Measurements from ENCODE around the gene DIO3.

The DIO3 gene

DNA sequence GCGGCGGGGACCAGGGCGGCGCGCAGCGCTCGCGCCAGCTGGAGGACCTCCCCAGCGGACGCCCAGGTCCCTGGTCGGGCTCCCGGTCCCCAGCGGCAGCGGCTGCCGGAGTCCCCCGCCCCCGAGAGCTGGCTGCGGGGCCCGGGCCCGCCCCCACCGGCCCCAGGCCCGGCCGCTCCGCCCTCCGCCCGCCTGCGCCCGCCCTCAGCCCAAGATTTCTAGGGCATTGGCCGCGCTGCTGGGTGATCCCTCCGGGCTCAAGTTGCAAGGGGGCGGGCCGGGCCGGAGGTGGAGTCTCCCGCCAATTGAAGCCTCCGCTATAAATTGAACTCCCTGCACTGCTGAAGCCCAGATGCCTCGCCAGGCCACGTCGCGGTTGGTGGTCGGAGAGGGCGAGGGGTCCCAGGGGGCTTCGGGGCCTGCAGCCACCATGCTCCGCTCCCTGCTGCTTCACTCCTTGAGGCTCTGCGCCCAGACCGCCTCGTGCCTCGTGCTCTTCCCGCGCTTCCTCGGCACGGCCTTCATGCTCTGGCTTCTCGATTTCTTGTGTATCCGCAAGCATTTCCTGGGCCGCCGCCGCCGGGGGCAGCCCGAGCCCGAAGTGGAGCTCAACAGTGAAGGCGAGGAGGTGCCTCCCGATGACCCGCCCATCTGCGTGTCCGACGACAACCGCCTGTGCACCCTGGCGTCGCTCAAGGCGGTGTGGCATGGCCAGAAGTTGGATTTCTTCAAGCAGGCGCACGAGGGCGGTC lies at the start of gene DIO3:
DIO3 (plus strand) TSS at position 351 of the 752 bp plus-strand sequence.
- no peak for DNase-seq (ENCODE audit: low read depth)

DNA sequence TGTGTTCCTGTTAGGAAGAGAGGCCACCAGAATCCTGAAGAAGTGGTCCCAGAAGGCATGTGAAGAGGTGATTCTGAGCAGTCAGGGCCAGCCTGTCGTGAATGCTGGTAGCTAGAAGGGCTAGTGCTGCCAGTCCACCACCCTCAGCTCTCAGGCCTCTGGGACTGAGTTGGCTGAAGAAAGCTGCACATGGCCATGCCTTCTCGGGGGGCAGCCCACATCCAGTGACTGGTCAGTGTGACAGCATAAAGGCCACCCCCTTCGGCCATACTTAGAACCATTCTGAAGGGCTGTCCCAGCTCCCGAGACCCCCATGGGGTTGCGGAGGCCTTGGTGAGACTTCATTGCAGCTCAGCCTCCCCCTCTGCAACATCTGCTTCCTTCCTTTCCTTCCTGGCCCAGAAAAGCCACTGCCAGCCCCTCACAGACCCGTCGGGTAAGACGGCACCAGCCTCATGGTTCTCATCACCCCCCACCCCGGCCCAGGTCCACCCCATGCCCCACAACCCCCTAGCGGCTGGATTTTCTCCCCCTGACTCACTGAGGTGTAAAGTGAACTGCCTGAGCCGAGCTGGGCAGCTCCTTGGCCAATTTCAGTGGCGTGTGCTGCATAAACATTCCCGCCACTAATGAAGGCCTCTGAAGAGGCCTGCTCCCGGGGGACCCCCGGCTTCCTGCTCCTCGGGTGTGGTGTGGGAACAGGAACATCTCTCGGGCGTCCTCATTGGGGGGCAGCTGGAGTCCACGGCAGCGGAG lies 49.5 kb upstream of the DIO3 start:
- no peak for DNase-seq (ENCODE audit: low read depth)

DNA sequence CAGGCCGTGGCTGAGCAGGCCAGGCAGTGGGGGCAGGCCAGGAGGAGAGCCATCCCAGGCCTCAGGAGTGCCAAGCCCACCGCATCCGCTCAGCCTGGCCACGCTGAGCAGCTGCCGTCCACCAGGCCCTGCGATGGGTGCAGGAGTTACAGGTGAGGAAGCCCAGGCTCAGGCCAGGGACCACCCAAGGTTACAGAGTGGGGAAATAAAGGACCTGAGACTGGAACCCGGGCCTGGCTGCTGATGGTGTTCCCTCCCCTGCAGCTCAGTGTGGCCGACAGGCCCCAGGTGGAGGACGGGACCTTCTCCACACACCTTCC lies 49.0 kb upstream of the DIO3 start:
- no peak for DNase-seq (ENCODE audit: low read depth)

DNA sequence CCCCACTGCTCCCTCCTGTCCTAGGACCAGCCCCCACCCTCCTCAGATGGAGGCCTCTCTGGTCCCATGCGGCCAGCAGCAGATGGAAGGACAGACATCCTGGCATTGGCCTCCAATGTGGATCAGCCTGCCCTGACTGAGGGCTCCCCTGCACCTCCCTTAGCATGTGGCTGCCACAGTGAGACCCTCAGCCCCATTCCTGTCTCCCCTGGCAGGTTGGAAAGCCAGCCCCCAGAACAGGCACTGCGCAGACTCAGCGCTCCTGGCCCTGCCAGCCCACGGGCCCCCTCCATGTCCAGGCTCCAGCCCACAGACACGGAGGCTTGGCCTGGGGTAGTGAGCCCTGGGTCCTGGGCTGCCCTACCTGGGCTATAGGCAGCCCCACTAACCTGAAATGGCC lies 47.2 kb upstream of the DIO3 start:
- no peak for DNase-seq (ENCODE audit: low read depth)

DNA sequence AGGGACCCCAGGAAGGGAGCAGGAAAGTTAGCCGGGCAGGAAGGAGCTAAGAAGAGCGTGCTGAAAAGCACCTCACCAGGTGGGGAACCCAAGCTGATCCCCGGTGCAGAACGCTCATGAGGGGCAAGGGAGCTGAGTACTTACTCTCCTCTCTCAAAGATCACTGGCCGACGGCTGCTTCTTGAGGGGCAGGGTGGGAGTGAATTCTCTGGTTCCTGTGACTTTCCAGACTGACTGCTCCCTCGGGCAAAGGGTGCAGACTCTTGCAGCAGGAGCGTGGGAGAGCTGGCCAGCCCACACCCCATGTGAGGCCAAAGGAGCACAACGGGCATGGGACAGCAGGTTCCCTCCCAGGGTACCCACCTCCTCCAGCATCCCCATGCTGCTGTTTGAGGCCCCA lies 44.9 kb upstream of the DIO3 start:
- no peak for DNase-seq (ENCODE audit: low read depth)

DNA sequence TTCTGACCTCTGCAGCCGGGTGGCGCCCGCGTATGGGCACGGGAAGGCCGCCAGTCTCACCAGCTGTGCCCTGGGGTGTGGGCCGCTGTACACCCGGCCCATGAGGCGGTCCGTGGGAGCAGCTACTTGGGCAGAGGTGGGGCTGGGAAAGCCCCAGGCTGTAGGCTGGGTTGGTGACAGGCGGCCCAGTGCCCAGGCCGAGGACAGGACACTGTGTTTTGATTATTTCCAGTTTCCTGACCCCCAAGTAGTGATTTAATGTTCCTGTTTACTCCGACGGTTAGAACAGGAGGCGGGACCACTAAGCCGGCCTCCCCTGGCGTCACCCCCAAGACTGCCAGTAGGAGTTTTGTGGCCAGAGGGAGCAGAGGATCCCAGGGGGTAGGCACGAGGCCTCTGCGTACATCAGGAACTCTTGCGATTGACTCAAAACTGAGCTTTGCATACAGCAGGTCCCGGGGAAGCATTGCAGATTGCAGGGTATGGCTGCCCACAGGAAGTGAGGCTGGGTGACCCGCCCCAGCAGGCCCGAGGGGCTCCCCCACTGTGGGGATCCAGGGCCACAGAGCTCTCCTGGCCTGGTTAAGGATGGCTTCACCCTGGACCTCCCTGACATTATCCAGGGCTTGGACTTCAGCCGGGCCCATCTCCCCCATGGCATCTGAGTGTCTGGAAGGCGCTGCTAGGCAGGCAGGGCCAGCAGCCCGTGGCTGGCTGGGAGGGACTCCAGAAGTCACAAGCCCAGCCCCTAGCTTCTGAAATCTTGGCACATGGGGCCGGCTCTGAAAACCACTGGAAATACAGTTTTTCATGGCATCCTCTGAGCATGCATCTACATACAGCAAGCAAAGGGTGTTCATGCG lies 42.5 kb upstream of the DIO3 start:
- DNase-seq (ENCODE audit: low read depth): no peak

DNA sequence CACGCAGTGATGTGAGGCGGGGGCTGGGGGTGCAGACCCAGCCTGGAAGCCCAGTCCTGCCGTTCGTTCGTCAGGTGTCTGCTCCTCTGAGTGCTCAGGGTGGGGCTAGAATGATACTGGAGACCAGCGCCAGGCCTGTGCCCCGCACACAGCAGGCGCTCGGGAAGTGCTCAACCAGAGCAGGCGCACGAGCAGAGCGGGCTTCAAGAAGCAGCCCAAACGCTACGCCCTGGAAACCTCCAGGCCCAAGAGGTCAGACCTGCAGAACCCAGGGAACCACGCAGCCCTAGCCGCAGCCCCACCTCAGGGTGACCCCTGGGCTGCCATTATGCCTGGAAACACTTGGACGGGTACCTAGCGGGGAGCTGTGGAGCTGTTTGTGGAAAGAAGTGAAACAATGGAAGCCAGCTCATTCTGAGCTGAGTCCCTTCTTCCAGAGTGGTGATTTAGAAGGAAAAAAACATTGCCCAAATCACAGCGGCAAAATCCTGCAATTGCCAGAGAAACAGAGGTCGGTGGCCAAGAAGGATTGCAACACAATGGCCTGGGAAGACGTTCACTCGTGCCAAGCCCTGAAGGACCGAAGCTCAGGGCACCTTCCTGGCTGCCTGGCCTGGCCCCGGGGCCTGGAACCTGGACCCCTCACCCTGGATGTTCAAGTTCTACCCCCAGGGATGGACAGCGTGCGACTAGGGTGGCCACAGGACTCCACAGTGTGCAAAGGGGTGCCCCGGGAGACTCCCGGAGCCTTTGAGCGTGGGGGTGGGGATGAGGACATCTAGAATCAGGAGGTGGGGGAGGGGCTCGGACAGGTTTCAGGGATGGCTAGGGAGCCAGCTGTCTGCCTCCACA lies 40.4 kb upstream of the DIO3 start:
- no peak for DNase-seq (ENCODE audit: low read depth)

DNA sequence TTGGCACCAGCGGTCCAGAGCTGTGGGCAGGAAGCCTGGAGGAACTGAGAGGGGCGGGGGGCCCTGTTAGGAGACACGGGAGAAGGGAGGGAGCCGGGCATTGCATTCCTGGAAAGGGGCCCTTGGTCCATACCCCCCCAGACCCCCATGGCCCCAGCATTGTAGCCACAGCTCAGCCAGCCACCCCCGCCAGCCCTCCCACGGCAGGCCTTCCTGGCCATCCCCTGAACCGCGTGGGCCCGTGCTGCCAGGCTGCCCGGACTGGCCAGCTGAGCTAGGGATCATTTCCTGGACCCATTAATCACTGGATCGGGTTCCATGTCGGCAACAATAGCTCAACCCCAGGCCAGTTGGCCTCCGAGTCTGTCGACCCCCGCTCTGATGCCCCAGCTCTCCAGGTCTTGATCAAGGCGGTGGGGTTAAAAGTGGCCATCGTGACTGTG lies 39.8 kb upstream of the DIO3 start:
- no peak for DNase-seq (ENCODE audit: low read depth)

DNA sequence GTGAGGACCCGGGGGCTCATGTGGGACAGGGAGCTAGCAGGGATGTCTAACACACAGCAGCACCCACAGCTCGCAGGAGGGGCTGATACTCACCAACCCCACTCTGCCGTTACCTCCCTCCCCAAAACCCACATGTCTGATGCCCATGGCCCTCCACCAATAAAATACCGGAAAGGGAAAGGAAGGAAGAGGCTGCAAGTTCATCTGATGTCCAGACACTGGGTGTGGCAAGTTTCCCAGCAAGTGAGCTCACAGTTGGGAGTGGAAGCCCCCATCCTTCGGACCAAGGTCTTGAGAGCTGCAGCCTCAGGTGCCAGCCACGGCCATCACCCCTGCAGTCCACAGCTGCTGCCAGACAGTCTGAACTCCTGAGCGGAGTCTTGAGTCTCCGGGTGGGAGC lies 39.3 kb upstream of the DIO3 start:
- no peak for DNase-seq (ENCODE audit: low read depth)

DNA sequence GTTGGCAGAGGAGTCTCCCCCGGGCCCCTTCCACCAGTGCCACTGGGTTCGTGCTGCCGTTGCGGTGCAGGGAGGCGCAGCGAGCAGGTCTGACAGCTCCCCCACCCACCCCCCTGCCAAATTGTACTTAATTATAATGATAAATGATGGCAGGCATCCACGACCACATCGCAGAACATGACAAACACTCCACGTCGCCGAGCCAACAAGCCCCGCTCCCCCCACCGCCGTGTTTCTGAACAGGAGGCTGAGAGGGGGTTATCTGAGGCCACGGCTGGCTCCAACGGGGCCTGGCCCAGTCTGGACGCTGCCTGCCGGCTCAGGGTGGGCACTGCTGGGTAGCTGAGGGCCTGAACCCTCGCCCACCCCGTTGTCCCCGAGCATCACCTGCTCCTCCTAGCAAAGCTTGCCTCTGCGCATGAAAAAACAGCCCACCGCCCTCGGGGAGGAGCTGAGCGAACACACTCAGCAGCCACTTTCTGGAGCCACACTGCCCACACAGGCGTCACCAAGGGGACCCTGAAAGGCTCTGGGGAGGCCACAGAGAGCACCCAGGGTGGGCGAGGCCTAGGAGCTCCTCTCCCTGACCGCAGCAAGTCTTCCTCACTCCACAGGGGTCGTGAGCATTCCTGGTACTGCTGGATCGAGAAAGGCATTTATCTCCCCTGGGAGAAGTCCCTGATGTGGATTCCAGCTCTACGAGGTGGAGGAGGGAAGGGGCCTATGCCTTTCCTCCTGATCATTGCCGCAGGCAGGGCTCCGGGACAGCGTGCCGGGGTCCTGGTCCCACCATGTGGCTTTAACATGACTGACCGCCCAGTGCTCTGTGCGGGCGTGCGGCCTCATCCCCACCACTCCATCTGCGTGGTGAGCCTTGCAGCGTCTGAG lies 35.4 kb upstream of the DIO3 start:
- no peak for DNase-seq (ENCODE audit: low read depth)

DNA sequence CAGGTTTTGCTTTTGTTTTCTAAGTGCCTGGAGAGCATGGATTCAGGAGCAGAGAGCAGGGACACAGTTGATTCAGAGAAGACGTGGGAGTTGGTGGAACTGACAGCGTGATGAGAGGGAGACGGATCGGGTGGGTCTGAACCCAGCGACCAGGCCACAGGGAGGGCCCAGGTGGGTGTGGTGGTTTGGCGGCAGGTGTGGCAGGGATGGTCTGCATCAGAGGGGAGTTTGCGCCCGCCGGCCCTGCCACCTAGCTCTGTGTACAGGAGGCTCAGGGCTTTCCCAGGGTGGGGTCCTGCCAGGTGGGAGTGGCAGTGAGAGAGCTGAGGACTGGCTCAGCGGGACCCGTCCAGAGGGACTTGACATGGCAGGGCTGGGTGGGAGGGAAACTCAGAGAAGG lies 33.3 kb upstream of the DIO3 start:
- no peak for DNase-seq (ENCODE audit: low read depth)

DNA sequence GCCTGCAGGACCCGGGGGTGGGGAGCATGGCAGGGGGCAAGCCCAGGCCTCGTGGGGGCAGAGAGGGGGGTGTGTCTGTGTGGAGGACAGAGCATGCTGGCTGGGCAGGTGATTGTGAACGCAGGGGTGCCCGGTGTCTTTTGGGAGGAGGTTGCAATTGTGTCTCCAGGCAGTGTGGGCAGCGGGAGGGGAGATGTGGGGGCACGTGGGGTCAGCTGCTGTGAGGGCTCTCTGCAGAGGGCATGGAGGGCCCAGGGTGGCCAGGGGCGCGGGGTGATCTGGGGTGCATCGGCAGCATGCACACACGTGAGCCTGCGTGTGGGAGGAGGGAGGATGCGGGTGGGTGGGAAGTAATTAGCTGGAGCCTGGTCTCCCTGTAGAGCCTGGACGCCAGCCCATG lies 32.2 kb upstream of the DIO3 start:
- DNase-seq (ENCODE audit: low read depth): no peak

DNA sequence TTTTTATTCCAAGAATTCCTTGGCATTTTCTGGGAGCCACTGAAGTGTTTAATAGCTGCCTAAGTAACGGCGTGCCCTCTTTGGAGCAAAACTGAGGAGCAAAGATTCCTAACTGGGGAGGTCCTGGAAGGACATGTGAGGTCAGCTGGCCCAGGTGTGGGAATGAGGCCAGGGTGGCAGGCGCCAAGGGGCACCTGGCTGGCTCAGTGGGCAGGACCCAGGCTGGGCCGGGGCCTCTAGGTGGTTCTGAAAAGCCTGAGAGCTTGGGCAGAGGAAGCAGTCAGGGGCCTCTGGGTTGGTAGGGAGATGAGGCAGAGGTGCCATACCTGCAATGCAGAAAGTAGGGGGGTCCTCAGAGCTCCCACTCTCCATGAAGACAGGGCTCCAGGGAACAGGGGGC lies 27.1 kb upstream of the DIO3 start:
- no peak for DNase-seq (ENCODE audit: low read depth)

DNA sequence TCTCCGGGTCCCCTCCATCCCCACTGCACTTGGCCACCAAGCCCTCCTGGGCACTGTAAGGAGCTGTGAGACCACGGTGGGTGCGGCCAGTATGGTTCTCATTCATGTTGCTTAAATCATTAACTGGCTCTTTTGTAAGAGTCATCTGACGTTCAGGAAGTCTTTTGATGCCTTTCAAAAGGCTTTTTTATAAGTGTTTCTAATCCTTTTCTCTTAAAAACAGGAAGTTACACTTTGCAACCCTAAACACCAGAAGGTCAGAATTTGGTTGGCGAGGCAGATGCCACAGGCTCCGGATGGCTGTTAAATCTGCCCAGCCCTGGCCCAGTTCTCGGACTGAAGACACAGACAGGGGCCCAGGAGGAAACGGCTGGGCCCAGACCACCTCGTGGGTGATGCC lies 26.1 kb upstream of the DIO3 start:
- no peak for DNase-seq (ENCODE audit: low read depth)

DNA sequence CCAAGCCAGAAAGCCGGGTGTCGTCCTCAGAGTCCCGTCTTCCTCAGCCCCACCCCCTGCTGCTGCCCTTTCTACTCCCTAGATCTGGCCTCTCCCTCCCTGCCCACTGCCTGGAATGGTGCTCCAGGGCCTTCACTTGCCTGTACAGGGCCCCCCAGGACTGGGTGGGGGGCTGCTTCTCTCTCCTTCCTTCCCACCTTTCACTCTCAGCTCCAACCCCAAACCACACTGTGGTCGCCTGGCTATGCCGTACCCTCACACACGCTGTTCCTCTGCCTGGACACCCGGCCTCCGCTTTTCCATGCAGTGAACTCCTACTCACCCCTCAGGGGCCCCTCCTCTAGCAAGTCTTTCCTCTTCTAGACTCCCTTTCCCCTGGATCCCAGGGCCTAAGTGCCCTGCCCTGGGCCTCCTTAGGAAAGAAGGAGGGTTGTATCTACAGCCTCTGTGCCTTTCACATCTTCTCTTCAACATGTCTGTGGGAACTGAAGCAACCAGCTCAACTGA lies 25.5 kb upstream of the DIO3 start:
- DNase-seq (ENCODE audit: low read depth): no peak

DNA sequence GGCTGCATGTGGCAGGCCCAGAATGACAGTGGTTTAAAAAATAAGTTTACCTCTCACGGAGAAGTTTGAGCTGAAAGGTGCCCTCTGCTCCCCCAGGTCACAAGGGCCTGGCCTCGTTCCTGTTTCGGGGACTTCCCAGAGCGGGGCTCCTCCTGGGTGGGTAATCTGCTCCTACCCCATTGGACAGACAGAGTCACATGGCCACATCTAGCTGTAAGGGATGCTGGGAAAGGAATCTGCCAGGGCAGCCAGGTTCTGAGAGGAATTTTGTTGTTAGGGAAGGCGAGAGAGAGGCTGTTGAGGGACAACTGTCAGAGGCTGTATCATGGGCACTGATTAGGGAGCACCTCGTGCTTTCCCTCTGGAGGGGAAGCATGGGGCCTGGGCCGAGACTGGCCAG lies 24.0 kb upstream of the DIO3 start:
- no peak for DNase-seq (ENCODE audit: low read depth)

DNA sequence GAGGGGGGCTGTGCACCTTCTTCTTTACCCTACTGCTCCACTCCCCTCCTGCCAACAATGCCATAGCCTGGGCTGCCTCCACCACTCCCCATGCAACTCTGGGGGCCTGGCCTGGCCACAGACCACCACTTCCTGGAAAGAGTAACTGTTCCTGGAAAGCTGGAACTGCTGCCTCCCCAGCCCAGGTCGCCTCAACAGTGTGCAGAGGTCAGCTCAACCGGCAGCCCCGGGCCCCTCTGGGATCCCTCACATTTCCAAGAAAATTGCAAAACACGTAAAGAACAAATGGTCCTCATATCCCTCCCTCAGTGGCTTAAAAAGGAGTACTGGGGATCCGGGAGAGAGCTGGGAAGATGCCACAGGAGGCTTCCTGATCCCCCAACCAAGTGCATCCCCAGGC lies 22.4 kb upstream of the DIO3 start:
- no peak for DNase-seq (ENCODE audit: low read depth)

DNA sequence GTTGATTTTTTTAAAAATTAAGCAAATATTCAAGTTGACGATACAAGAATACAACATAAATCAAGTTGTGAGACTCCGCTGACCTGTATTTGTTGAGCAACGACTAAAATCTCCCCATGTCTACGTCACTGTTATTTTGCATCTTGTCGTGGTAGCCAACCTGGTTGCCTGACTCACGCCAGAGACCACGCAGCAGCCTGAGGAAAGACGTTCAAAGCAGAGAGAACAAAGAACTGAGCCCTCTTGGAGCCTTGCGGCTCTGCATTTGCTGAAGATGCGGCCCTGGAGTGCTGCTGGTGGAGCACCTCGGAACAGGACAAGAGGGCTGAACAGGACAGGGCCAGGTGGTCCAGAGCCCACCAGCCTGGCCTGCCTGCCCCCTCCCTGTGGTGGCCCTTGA lies 21.4 kb upstream of the DIO3 start:
- DNase-seq (ENCODE audit: low read depth): no peak

DNA sequence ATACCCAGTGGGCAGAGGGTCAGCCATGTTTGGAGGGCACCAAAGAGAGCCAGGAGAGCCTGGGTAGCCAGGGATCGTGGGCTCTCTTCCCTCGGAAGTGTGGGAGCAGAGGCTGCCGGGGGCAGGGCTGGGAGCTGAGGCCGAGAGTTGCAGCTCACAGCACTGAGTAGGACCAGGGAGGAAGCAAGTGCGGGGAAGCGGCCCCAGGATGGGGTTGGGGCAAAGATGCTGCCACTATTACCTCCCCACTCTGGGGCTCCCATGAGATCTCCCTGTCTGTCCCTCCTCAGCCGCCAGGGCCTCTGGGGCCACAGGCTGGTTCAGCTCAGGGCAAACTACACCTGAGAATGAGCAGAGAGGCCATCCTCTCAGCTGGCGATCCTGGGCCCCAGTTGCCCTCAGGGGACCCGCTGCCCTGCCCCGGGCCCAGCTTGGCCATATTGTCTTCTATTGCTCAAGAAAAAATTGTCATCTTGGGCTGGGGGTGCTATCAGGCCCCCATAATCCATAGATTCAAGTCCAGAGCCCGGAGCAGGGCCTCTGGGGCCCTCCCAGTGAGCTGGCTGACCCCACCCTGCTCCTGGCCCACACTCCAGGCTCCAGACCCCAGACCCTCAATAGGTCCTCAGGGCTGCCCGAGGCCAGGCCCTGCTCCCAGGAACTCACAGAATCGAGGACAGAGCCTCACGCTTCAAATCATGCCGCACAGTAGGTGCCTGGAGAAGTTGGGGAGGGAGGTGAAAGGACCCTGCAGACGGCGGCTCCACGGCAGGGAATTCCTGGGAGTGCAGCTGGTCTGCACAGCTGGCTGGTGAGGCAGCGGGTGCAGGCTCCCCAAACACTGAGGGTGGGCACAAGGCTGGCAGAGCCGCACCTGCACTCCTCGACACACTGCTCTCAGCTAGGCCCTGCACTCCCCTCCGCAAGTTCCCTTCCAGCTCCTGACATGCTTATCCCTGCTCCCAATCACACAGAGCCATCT lies 20.5 kb upstream of the DIO3 start:
- no peak for DNase-seq (ENCODE audit: low read depth)

DNA sequence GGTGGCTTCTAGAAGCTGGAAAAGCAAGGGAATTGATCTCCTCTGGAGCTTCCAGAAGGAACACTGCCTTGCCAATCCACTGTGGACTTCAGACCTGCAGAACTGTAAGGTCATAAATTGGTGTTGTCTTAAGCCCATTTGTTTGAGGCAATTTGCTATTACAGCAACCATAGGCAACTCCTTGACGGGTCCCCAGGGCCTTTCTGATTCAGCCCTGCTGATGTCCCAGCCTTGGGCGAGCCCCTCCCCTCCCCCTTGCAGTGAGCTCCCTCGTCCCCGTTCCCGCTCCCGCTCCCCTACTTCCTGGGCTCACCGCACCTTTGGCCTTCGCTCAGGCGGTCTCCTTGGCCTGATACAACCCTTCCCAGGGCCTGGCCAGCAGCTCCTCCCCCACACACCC lies 18.9 kb upstream of the DIO3 start:
- no peak for DNase-seq (ENCODE audit: low read depth)

Data from ELR (cell line).